GM23338 (cell line): ENCODE data around the gene RAD54L.

Experiments used
- CREB1 ChIP-seq: fragments of 250-450 bp; sonication (Bioruptor Pico); IDR thresholded peaks from 2 replicates; pipeline ENCODE4 v1.5.0; 2020; ENCODE audit warnings: low read depth, mild to moderate bottlenecking, moderate library complexity
- EZH2 ChIP-seq: fragments of 200-600 bp; sonication (generic); IDR thresholded peaks from one replicate; pipeline ENCODE4 v1.8.0; 2017; ENCODE audit warnings: antibody characterized with exemption, mild to moderate bottlenecking, low read depth; ENCODE audit not compliant: unreplicated experiment
- EZH2phosphoT487 ChIP-seq: fragments of 200-600 bp; sonication (generic); IDR thresholded peaks from one replicate; pipeline ENCODE4 v1.8.1; 2018; ENCODE audit warnings: antibody characterized with exemption; ENCODE audit not compliant: unreplicated experiment
- JUNB ChIP-seq: IDR thresholded peaks from one replicate; pipeline ENCODE4 v1.6.1; 2016; ENCODE audit warnings: antibody characterized with exemption; ENCODE audit not compliant: unreplicated experiment
- NANOG ChIP-seq: IDR thresholded peaks from 2 replicates; pipeline ENCODE4 v1.6.1; 2016; ENCODE audit warnings: antibody characterized with exemption, borderline replicate concordance
- POLR2AphosphoS5 ChIP-seq: IDR thresholded peaks from 2 replicates; pipeline ENCODE4 v1.6.1; 2016; ENCODE audit warnings: antibody characterized with exemption, low read depth
- STAT1 ChIP-seq: IDR thresholded peaks from one replicate; pipeline ENCODE4 v1.6.1; 2016; ENCODE audit warnings: antibody characterized with exemption; ENCODE audit not compliant: unreplicated experiment
- ZNF114 ChIP-seq: fragments of 250-450 bp; sonication (Bioruptor Pico); IDR thresholded peaks from 2 replicates; pipeline ENCODE4 v1.5.0; 2020; ENCODE audit warnings: mild to moderate bottlenecking, moderate library complexity
- ZNF331 ChIP-seq: fragments of 250-450 bp; sonication (Bioruptor Pico); IDR thresholded peaks from 2 replicates; pipeline ENCODE4 v1.5.0; 2020; ENCODE audit warnings: low read depth, mild to moderate bottlenecking, moderate library complexity
- TF ChIP-seq, protein P1 (sequence below), 2 experiments: fragments of 200-600 bp in 1 of 2; sonication (generic) in 1 of 2; conservative IDR thresholded peaks; 2 replicates each; pipeline versions ENCODE4 v1.5.1 to v1.6.1; 2016 to 2017; ENCODE audit warnings: antibody characterized with exemption in 2 of 2, low read depth in 2 of 2, mild to moderate bottlenecking in 2 of 2, moderate library complexity in 1 of 2
- TF ChIP-seq, protein P2 (sequence below): IDR thresholded peaks from one replicate; pipeline ENCODE4 v1.6.1; 2018; ENCODE audit warnings: antibody characterized with exemption; ENCODE audit not compliant: unreplicated experiment
- TF ChIP-seq, protein P3 (sequence below): IDR thresholded peaks from 2 replicates; pipeline ENCODE4 v1.6.1; 2016; ENCODE audit warnings: antibody characterized with exemption
- TF ChIP-seq, protein P4 (sequence below): fragments of 250-450 bp; sonication (Bioruptor Pico); IDR thresholded peaks from 2 replicates; pipeline ENCODE4 v1.5.0; 2020; ENCODE audit warnings: mild to moderate bottlenecking, moderate library complexity

DNA sequence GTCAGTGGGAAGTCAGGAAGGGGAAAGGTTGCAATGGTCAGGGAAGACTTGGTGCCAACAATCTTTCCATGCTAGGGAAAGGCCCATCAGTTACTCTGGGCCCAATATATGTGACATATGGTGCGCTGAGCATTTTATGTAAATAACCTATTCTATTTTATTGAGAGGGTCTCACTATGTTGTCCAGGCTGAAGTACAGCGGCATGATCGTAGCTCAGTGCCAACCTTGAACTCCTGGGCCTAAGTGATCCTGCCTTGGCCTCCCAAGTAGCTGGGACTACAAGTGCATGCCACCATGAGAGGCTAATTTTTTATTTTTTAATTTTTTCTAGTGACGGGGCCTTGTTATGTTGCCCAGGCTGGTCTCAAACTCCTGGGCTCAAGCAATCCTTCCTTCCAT, 62.8 kb downstream of the RAD54L start:
- TF ChIP-seq, protein P1, sequence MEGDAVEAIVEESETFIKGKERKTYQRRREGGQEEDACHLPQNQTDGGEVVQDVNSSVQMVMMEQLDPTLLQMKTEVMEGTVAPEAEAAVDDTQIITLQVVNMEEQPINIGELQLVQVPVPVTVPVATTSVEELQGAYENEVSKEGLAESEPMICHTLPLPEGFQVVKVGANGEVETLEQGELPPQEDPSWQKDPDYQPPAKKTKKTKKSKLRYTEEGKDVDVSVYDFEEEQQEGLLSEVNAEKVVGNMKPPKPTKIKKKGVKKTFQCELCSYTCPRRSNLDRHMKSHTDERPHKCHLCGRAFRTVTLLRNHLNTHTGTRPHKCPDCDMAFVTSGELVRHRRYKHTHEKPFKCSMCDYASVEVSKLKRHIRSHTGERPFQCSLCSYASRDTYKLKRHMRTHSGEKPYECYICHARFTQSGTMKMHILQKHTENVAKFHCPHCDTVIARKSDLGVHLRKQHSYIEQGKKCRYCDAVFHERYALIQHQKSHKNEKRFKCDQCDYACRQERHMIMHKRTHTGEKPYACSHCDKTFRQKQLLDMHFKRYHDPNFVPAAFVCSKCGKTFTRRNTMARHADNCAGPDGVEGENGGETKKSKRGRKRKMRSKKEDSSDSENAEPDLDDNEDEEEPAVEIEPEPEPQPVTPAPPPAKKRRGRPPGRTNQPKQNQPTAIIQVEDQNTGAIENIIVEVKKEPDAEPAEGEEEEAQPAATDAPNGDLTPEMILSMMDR (conservative IDR thresholded peaks at IDR 0.05; ENCODE audit: low read depth in 2 of 2): no peak
- no peak for TF ChIP-seq EZH2phosphoT487
- TF ChIP-seq EZH2: no peak
- TF ChIP-seq, protein P2, sequence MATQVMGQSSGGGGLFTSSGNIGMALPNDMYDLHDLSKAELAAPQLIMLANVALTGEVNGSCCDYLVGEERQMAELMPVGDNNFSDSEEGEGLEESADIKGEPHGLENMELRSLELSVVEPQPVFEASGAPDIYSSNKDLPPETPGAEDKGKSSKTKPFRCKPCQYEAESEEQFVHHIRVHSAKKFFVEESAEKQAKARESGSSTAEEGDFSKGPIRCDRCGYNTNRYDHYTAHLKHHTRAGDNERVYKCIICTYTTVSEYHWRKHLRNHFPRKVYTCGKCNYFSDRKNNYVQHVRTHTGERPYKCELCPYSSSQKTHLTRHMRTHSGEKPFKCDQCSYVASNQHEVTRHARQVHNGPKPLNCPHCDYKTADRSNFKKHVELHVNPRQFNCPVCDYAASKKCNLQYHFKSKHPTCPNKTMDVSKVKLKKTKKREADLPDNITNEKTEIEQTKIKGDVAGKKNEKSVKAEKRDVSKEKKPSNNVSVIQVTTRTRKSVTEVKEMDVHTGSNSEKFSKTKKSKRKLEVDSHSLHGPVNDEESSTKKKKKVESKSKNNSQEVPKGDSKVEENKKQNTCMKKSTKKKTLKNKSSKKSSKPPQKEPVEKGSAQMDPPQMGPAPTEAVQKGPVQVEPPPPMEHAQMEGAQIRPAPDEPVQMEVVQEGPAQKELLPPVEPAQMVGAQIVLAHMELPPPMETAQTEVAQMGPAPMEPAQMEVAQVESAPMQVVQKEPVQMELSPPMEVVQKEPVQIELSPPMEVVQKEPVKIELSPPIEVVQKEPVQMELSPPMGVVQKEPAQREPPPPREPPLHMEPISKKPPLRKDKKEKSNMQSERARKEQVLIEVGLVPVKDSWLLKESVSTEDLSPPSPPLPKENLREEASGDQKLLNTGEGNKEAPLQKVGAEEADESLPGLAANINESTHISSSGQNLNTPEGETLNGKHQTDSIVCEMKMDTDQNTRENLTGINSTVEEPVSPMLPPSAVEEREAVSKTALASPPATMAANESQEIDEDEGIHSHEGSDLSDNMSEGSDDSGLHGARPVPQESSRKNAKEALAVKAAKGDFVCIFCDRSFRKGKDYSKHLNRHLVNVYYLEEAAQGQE: no peak
- no peak for TF ChIP-seq POLR2AphosphoS5
- TF ChIP-seq CREB1 (CRISPR knock-in tag): no peak
- no peak for TF ChIP-seq ZNF114 (CRISPR knock-in tag)
- TF ChIP-seq ZNF331 (CRISPR knock-in tag): no peak
- TF ChIP-seq JUNB: no peak
- TF ChIP-seq, protein P3, sequence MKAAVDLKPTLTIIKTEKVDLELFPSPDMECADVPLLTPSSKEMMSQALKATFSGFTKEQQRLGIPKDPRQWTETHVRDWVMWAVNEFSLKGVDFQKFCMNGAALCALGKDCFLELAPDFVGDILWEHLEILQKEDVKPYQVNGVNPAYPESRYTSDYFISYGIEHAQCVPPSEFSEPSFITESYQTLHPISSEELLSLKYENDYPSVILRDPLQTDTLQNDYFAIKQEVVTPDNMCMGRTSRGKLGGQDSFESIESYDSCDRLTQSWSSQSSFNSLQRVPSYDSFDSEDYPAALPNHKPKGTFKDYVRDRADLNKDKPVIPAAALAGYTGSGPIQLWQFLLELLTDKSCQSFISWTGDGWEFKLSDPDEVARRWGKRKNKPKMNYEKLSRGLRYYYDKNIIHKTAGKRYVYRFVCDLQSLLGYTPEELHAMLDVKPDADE: no peak
- TF ChIP-seq NANOG: no peak
- TF ChIP-seq STAT1: no peak
- TF ChIP-seq, protein P4, sequence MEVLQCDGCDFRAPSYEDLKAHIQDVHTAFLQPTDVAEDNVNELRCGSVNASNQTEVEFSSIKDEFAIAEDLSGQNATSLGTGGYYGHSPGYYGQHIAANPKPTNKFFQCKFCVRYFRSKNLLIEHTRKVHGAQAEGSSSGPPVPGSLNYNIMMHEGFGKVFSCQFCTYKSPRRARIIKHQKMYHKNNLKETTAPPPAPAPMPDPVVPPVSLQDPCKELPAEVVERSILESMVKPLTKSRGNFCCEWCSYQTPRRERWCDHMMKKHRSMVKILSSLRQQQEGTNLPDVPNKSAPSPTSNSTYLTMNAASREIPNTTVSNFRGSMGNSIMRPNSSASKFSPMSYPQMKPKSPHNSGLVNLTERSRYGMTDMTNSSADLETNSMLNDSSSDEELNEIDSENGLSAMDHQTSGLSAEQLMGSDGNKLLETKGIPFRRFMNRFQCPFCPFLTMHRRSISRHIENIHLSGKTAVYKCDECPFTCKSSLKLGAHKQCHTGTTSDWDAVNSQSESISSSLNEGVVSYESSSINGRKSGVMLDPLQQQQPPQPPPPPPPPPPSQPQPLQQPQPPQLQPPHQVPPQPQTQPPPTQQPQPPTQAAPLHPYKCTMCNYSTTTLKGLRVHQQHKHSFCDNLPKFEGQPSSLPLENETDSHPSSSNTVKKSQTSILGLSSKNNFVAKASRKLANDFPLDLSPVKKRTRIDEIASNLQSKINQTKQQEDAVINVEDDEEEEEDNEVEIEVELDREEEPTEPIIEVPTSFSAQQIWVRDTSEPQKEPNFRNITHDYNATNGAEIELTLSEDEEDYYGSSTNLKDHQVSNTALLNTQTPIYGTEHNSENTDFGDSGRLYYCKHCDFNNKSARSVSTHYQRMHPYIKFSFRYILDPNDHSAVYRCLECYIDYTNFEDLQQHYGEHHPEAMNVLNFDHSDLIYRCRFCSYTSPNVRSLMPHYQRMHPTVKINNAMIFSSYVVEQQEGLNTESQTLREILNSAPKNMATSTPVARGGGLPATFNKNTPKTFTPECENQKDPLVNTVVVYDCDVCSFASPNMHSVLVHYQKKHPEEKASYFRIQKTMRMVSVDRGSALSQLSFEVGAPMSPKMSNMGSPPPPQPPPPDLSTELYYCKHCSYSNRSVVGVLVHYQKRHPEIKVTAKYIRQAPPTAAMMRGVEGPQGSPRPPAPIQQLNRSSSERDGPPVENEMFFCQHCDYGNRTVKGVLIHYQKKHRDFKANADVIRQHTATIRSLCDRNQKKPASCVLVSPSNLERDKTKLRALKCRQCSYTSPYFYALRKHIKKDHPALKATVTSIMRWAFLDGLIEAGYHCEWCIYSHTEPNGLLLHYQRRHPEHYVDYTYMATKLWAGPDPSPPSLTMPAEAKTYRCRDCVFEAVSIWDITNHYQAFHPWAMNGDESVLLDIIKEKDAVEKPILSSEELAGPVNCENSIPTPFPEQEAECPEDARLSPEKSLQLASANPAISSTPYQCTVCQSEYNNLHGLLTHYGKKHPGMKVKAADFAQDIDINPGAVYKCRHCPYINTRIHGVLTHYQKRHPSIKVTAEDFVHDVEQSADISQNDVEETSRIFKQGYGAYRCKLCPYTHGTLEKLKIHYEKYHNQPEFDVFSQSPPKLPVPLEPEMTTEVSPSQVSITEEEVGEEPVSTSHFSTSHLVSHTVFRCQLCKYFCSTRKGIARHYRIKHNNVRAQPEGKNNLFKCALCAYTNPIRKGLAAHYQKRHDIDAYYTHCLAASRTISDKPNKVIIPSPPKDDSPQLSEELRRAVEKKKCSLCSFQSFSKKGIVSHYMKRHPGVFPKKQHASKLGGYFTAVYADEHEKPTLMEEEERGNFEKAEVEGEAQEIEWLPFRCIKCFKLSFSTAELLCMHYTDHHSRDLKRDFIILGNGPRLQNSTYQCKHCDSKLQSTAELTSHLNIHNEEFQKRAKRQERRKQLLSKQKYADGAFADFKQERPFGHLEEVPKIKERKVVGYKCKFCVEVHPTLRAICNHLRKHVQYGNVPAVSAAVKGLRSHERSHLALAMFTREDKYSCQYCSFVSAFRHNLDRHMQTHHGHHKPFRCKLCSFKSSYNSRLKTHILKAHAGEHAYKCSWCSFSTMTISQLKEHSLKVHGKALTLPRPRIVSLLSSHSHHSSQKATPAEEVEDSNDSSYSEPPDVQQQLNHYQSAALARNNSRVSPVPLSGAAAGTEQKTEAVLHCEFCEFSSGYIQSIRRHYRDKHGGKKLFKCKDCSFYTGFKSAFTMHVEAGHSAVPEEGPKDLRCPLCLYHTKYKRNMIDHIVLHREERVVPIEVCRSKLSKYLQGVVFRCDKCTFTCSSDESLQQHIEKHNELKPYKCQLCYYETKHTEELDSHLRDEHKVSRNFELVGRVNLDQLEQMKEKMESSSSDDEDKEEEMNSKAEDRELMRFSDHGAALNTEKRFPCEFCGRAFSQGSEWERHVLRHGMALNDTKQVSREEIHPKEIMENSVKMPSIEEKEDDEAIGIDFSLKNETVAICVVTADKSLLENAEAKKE (CRISPR knock-in tag): no peak
